Esophagus squamous epithelium (tissue), 5 donors: ENCODE results near the gene NECTIN1. TPM values are rescaled to one million over a fixed set of nuclear protein-coding genes. Genes with fewer than 3 reads are reported as not detected.

Experiments
- DNase-seq: peaks from one replicate; lab custom pipeline; 2025; lab: John Stamatoyannopoulos, UW
- H3K27ac ChIP-seq, 4 donors: fragments of 200-600 bp; sonication (generic); one replicate each; pipeline ENCODE4 v1.5.1; 2016 to 2019; ENCODE audit warnings: mild to moderate bottlenecking in 1 of 4
- H3K27me3 ChIP-seq, 4 donors: fragments of 200-600 bp; sonication (generic); 1 replicate in 3 of 4; 2 replicates in 1 of 4; pipeline versions ENCODE4 v1.5.1 to v1.6.0; 2017 to 2021; ENCODE audit warnings: antibody characterized with exemption in 1 of 4
- H3K36me3 ChIP-seq, 3 donors: fragments of 200-600 bp; sonication (generic); one replicate each; pipeline ENCODE4 v1.5.1; 2016 to 2019
- H3K4me1 ChIP-seq, 3 donors: fragments of 200-600 bp; sonication (generic); one replicate each; pipeline ENCODE4 v1.5.1; 2017 to 2019
- H3K4me3 ChIP-seq, 4 donors: fragments of 200-600 bp; sonication (generic); 1 replicate in 3 of 4; 2 replicates in 1 of 4; pipeline ENCODE4 v1.5.1; 2016 to 2019; ENCODE audit warnings: mild to moderate bottlenecking in 2 of 4, moderate library complexity in 1 of 4
- H3K9me3 ChIP-seq, 3 donors: fragments of 200-600 bp; sonication (generic); one replicate each; pipeline ENCODE4 v1.5.1; 2016 to 2019
- CTCF ChIP-seq, 6 experiments: fragments of 450-650 bp in 4 of 6; fragments of 200-600 bp in 2 of 6; sonication (generic) in 2 of 6; IDR thresholded peaks; one replicate each; pipeline ENCODE4 v1.5.1; 2016 to 2019; ENCODE audit warnings: antibody characterized with exemption in 6 of 6, mild to moderate bottlenecking in 4 of 6, moderate library complexity in 4 of 6
- POLR2A ChIP-seq, 4 donors: fragments of 450-650 bp; IDR thresholded peaks; one replicate each; pipeline ENCODE4 v1.6.1; 2017; ENCODE audit warnings: antibody characterized with exemption in 4 of 4, mild to moderate bottlenecking in 4 of 4, moderate library complexity in 3 of 4
- WGBS, 2 donors: methylation state at CpG; one replicate each; pipeline ENCODE4 v1.1.5; 2018; 5-methylcytosine and 5-hydroxymethylcytosine counted together
- intact Hi-C: fragments of 100-400 bp; cut with DNase I; formaldehyde crosslinking; loops from one replicate; pipeline ENCODE4 v1.15.0; 2022
- total RNA-seq, 4 donors: library from RNA; depleted of rRNA; stranded (reverse); fragments of >200 nt; gene quantifications; one replicate each; pipeline ENCODE4 v1.1.0, GENCODE V29; 2016
- donor health status: DM: yes; HTN: yes; CAD: no.

Gene NECTIN1
- total RNA-seq, 4 donors from 2014 or later: 72.5 to 163 (median 117) TPM

GRCh38 chr11:119691701-119692539 is 37.1 kb downstream of the NECTIN1 start:
- peak overlapping the region; percentile 94 to 98 (median 94) for H3K27ac ChIP-seq
- 42 to 62% methylated on average over 7 to 11 of the region's 27 CpGs for WGBS, 2 donors
- DNase-seq: no peak
- TF ChIP-seq CTCF (IDR thresholded peaks at IDR 0.05): no peak
- TF ChIP-seq POLR2A (IDR thresholded peaks at IDR 0.05): peak in 1 of 4 donors; percentile 24
- intact Hi-C loops: no loop called here
- peak overlapping the region in 2 of 4 donors; percentile 11 to 13 for H3K4me3 ChIP-seq
- H3K36me3 ChIP-seq: no peaks in the 10 kb centered on the region
- H3K9me3 ChIP-seq: no peaks in the 10 kb centered on the region
- H3K27me3 ChIP-seq: no peaks in the 10 kb centered on the region
- H3K4me1 ChIP-seq: peaks cover 54 to 99% (median 76%) of the 10 kb centered on the region in 3 donors

GRCh38 chr11:119691020-119691666 is 37.9 kb downstream of the NECTIN1 start:
- intact Hi-C loops: no loop called here
- DNase-seq: no peak
- peak overlapping the region in 1 of 4 donors; percentile 11 for H3K4me3 ChIP-seq
- H3K27me3 ChIP-seq: no peaks in the 10 kb centered on the region
- peak overlapping the region; percentile 94 to 98 (median 94) for H3K27ac ChIP-seq
- H3K36me3 ChIP-seq: no peaks in the 10 kb centered on the region
- H3K4me1 ChIP-seq: peaks cover 61 to 100% (median 78%) of the 10 kb centered on the region in 3 donors
- TF ChIP-seq POLR2A (IDR thresholded peaks at IDR 0.05): no peak
- peak in 1 of 6 experiments; percentile 22 for TF ChIP-seq CTCF (IDR thresholded peaks at IDR 0.05)
- 13 to 41% methylated on average over 2 of the region's 9 CpGs for whole genome bisulfite sequencing, 2 donors
- H3K9me3 ChIP-seq: no peaks in the 10 kb centered on the region

GRCh38 chr11:119689302-119689701 is 39.7 kb downstream of the NECTIN1 start:
- Histone ChIP-seq H3K27me3 (no peaks in the 10 kb centered on the region), H3K4me3 (no peak overlapping the region), H3K27ac (peak overlapping the region; percentile 79 to 98 (median 94)), H3K36me3 (no peaks in the 10 kb centered on the region), H3K9me3 (no peaks in the 10 kb centered on the region), H3K4me1 (peaks cover 71 to 100% (median 76%) of the 10 kb centered on the region in 3 donors)
- 38 to 42% methylated on average over 5 of the region's 7 CpGs for WGBS, 2 donors
- TF ChIP-seq CTCF (IDR thresholded peaks at IDR 0.05) (no peak), POLR2A (IDR thresholded peaks at IDR 0.05) (no peak)
- intact Hi-C loops: no loop called here
- DNase-seq: no peak

GRCh38 chr11:119688356-119688755 is 40.6 kb downstream of the NECTIN1 start:
- peak overlapping the region; percentile 89 to 98 (median 94) for H3K27ac ChIP-seq
- DNase-seq: no peak
- no peak for TF ChIP-seq POLR2A (IDR thresholded peaks at IDR 0.05)
- TF ChIP-seq CTCF (IDR thresholded peaks at IDR 0.05): no peak
- no peaks in the 10 kb centered on the region for H3K36me3 ChIP-seq
- peaks cover 72 to 100% (median 74%) of the 10 kb centered on the region in 3 donors for H3K4me1 ChIP-seq
- H3K9me3 ChIP-seq: no peaks in the 10 kb centered on the region
- no peaks in the 10 kb centered on the region for H3K27me3 ChIP-seq
- no peak overlapping the region for H3K4me3 ChIP-seq
- intact Hi-C loops: no loop called here
- WGBS, 2 donors: 61 to 89% methylated on average over 3 of the region's 4 CpGs
